ENCODE data around the gene STK24.

DNA sequence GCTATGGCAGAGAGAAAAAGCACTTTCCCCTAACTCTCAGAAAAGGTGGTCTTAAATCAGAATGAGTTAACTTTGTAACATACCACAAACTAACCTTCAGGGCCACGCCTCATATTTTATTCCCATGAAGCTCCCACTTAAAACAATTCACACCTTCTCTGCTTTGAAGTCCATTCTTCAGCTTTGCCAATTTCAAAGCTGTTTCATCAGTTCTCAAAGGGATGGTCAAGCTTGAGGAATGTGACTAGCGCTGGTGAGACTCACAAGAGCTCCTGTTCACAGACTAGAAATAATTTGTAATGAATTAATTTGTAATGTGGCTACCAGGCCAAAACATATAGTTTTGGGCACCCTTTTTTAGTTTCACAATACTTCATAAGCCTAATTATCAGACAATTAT, 68.2 kb downstream of the STK24 start:
- no peak for TF ChIP-seq REST (IDR thresholded peaks at IDR 0.05; ENCODE audit: low read depth)
- no peak for TF ChIP-seq EGR1 (IDR thresholded peaks at IDR 0.05)
- TF ChIP-seq, protein P1, sequence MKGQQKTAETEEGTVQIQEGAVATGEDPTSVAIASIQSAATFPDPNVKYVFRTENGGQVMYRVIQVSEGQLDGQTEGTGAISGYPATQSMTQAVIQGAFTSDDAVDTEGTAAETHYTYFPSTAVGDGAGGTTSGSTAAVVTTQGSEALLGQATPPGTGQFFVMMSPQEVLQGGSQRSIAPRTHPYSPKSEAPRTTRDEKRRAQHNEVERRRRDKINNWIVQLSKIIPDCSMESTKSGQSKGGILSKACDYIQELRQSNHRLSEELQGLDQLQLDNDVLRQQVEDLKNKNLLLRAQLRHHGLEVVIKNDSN (IDR thresholded peaks at IDR 0.05), result no peak
